HG02852 (cell line): ENCODE measurements around the gene RBSN.
"Not testable (repeated sequence)": the region's sequence is repeated elsewhere in the genome, so short reads cannot be mapped to it uniquely, and the experiment has no call there.

Source experiments
- ATAC-seq: cut with Tn5 transposase; IDR thresholded peaks from one replicate; pipeline ENCODE4 v1.9.1; 2021; ENCODE audit warnings: mild to moderate bottlenecking, moderate library complexity; ENCODE audit not compliant: unreplicated experiment

Gene RBSN

GRCh38 chr3:15098503-15099363, at the start of gene RBSN:
RBSN (minus strand) TSS chr3:15099148; CDS start chr3:15096120, 3,028 bp downstream.
- peak; percentile 84 for ATAC-seq

- ATAC-seq: no peak
These were observed 49.7 kb upstream of the RBSN start for GRCh38 chr3:15148614-15149013.

GRCh38 chr3:15136885-15137284, 37.9 kb upstream of the RBSN start:
- not testable (repeated sequence) for ATAC-seq

DNA sequence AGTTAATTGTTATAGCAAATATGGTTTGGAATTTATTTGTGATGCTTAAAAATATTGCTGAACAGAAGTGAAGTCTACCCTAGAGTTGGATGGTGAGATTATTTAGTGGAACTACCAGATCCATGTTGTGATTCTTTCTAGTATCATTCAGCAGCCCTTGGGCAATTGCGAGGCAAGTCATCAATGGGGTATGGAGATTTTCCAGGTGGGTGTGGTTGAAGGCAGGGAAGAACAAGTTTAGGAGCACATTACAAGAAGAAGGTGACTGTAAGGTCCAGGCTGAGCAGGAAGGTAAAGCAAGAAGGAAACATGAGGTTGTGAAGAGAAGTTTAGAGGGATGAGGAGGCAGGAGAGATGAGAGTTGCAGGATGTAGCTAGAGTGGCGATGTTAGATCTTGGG, 36.0 kb upstream of the RBSN start:
- not testable (repeated sequence) for ATAC-seq

- ATAC-seq: not testable (repeated sequence)
These were observed 29.5 kb upstream of the RBSN start for GRCh38 chr3:15128403-15128802.

DNA sequence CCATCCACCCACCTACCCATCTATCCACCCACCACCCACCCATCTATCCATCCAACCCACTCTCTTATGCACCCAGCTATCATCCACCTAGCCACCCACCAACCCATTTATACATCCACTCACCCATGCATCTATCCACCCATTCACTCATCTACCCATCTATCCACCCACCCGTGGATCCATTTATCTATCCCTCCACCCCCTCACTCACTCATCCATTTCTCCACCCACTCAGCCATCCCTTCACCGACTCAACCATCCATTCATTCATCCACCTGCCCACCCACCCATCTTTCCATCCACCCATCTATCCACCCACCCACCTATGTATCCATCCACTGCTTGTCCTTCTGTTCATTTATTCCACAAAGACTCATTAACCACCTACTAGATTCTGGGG, 28.0 kb upstream of the RBSN start:
- ATAC-seq: not testable (repeated sequence)

DNA sequence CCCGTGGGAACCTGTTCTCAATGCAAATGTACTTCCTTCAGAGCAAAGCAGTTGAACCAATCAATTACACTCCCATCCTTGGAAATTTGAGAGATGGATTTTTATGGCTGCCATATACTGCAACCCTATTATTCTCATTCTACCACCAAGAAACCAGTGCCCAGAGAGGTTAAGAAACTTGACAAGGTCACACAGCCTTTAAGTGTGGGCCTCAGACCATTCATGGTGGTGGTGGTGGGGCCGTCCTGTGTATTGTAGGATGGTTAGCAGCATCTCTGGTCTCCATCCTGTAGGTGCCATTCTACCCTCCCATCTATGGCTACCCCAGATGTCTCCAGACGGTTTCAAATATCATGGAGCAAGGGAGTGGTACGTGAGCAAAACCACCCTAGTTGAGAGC, 23.4 kb upstream of the RBSN start:
- ATAC-seq: no peak

GRCh38 chr3:15121936-15122335, 23.0 kb upstream of the RBSN start:
- no peak for ATAC-seq

DNA sequence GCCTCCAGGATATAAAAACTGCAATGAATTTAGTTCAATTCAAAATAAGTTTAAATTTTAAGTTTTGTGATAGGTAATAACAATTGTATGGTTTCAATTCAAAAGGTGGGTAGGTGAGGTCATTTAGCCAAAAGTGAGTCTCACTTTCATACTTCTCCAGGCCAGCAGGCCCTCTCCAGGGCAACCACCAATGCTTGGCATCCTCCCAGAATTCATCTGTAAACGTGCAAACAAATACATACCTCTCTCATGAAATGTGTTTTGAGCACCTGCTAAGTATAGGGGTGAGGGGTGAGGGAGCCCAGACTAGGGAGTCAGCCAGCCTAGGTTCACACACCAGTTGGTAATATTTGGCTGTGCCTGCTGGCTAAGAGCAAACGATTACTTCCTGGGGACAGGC, 22.0 kb upstream of the RBSN start:
- ATAC-seq: no peak

GRCh38 chr3:15117011-15117410, 18.1 kb upstream of the RBSN start:
- ATAC-seq: no peak

GRCh38 chr3:15116032-15116669, 17.2 kb upstream of the RBSN start:
- ATAC-seq: no peak

DNA sequence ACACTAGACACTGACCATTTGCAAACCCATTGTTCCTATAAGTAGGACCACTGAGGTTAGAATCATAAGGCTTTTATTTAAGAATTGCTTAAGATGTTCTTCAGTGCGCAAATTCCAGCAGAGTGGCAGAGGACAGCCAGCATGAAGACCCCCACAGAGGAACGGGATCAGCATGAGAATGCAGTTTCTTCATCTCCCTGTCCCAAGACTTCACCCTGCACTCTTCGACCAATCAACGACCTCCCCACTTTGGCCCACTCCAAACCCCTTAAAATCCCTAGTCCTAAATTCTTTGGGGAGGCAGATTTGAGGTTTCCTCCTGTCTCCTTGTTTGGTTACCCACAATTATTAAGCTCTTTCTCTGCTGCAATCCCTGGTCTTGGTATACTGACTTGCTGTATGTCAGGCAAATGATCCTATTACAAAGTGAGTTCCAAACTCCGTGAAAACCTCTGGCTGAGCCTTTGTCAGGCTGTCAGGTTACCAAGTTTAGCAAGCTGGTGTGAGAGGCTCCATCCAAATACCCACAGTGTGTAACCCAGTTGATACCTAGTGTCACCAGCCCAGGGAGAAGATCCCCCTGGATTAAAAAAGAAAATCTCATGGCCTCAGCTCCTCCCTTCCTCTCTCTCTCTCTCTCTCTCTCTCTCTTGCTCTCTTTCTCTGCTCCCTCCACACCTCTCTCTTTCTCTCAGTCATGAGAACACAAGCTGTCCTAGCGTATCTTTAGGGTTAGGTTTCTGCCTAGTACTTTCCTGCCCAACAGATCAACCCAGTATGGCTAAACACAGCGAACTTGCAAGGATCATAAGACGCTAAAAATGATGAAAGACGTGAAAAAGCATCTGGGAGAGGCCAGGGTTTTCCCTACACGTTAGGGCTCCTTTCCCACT, 15.8 kb upstream of the RBSN start:
- no peak for ATAC-seq

- no peak for ATAC-seq
These were observed 14.9 kb upstream of the RBSN start for GRCh38 chr3:15113884-15114283.

- ATAC-seq: no peak
These were observed 14.5 kb upstream of the RBSN start for GRCh38 chr3:15113471-15113870.

DNA sequence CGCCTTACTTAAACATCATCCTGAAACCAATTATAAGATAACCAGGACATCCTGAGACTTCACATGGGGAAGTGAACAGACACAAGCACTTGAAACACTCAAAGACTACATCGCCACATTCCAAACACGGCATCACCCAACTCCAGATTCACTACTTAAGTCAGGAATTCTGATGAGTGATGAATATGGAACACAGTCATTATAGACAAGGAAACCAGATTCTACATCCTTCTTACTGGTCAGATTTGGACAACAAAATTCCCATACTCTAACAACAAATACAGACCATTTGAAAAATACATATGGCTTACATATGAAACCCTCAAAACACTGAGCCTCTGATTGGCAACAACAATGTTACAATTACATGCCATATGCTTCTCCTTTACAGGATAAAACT, 13.1 kb upstream of the RBSN start:
- ATAC-seq: no peak

- no peak for ATAC-seq
These were observed 11.3 kb upstream of the RBSN start for GRCh38 chr3:15110206-15110605.

- no peak for ATAC-seq
These were observed 9.9 kb upstream of the RBSN start for GRCh38 chr3:15108869-15109268.

DNA sequence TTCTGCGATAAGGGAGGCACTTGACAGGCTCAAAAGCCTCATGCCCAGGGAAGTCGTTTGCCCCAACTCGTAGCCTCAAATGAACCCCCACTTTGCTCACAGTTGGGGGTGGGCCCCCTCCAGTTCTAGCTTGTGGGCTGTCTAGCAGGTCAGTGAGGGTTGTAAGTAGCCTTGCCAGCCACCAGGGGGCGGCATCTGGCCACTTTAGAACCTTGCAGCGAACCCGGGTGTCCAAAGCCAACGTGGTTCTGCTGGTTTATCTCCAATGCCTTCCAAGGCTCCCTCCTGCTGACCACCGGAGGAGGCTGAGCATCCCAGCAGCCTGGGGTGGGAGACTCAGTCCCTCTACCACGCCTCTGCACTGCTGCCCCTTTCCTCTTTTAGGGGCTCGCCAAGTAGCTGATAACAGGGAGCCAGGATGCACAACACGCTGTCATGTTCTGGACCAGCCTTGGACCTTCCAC, 9.2 kb upstream of the RBSN start:
- ATAC-seq: peak; percentile 83

- no peak for ATAC-seq
These were observed 8.4 kb upstream of the RBSN start for GRCh38 chr3:15107075-15107947.

GRCh38 chr3:15102836-15103235, 3.9 kb upstream of the RBSN start:
- ATAC-seq: no peak
